Brain microvascular endothelial cell (primary cell): ENCODE measurements around the gene EMILIN3.

Experiments used
- DNase-seq: peaks from one replicate; pipeline ENCODE4 v3.0.0-alpha.2; 2020
- H3K27ac ChIP-seq: fragments of 250-450 bp; sonication (Bioruptor Pico); 2 replicates; pipeline ENCODE4 v1.5.1; 2020; ENCODE audit warnings: mild to moderate bottlenecking, moderate library complexity
- H3K27me3 ChIP-seq: fragments of 250-450 bp; sonication (Bioruptor Pico); replicated peaks from 2 replicates; pipeline ENCODE4 v1.5.1; 2020; ENCODE audit warnings: mild to moderate bottlenecking
- H3K36me3 ChIP-seq: fragments of 250-450 bp; sonication (Bioruptor Pico); replicated peaks from 2 replicates; pipeline ENCODE4 v1.5.1; 2020; ENCODE audit warnings: mild to moderate bottlenecking
- H3K4me3 ChIP-seq: 2 replicates; pipeline ENCODE4 v1.5.1; 2011; ENCODE audit warnings: low read depth, mild to moderate bottlenecking, control low read depth, low read length, moderate library complexity
- CTCF ChIP-seq: IDR thresholded peaks from 2 replicates; pipeline ENCODE4 v1.5.1; 2011; ENCODE audit warnings: low read depth, mild to moderate bottlenecking, moderate library complexity, low read length, control low read depth, inconsistent platforms; ENCODE audit errors: missing control alignments
- in situ Hi-C: cut with HindIII; loops from 2 replicates; pipeline ENCODE4 v1.10.0; 2017; ENCODE audit warnings: low sequenced_read_pairs, low pct_ligation_motif_present

The EMILIN3 gene

GRCh38 chr20:41403604-41404003 is 37.0 kb upstream of the EMILIN3 start:
- peaks cover 19% of the 10 kb centered on the region for H3K36me3 ChIP-seq
- in situ Hi-C loops: no loop called here
- no peak for TF ChIP-seq CTCF
- no peak overlapping the region for H3K4me3 ChIP-seq
- no peak for DNase-seq
- H3K27me3 ChIP-seq: no peaks in the 10 kb centered on the region
- no peak overlapping the region for H3K27ac ChIP-seq

GRCh38 chr20:41398408-41398807 is 31.8 kb upstream of the EMILIN3 start:
- no peak overlapping the region for H3K4me3 ChIP-seq
- H3K27me3 ChIP-seq: no peaks in the 10 kb centered on the region
- in situ Hi-C loops: no loop called here
- H3K36me3 ChIP-seq: no peaks in the 10 kb centered on the region
- no peak for TF ChIP-seq CTCF
- no peak overlapping the region for H3K27ac ChIP-seq
- DNase-seq: no peak

- H3K27ac ChIP-seq: no peak overlapping the region
- no peaks in the 10 kb centered on the region for H3K27me3 ChIP-seq
- DNase-seq: no peak
- no peak overlapping the region for H3K4me3 ChIP-seq
- no peak for TF ChIP-seq CTCF
- H3K36me3 ChIP-seq: no peaks in the 10 kb centered on the region
- in situ Hi-C loops: no loop called here
Measured at GRCh38 chr20:41395667-41396664, 29.3 kb upstream of the EMILIN3 start.

GRCh38 chr20:41394931-41395666 is 28.5 kb upstream of the EMILIN3 start:
- Histone ChIP-seq H3K4me3 (no peak overlapping the region), H3K36me3 (no peaks in the 10 kb centered on the region), H3K27me3 (no peaks in the 10 kb centered on the region), H3K27ac (no peak overlapping the region)
- TF ChIP-seq CTCF: no peak
- in situ Hi-C loops: no loop called here
- DNase-seq: no peak

GRCh38 chr20:41394081-41394480 is 27.5 kb upstream of the EMILIN3 start:
- no peak overlapping the region for H3K27ac ChIP-seq
- no peak for TF ChIP-seq CTCF
- H3K4me3 ChIP-seq: no peak overlapping the region
- in situ Hi-C loops: no loop called here
- no peak for DNase-seq
- H3K27me3 ChIP-seq: no peaks in the 10 kb centered on the region
- no peaks in the 10 kb centered on the region for H3K36me3 ChIP-seq
